Measurements from ENCODE around the gene UNC13A. TPM values are rescaled to one million over a fixed set of nuclear protein-coding genes. Genes with fewer than 3 reads are reported as not detected.

Gene UNC13A
- total RNA-seq, 1 experiment from 2014 or later: under 0.01 TPM

DNA sequence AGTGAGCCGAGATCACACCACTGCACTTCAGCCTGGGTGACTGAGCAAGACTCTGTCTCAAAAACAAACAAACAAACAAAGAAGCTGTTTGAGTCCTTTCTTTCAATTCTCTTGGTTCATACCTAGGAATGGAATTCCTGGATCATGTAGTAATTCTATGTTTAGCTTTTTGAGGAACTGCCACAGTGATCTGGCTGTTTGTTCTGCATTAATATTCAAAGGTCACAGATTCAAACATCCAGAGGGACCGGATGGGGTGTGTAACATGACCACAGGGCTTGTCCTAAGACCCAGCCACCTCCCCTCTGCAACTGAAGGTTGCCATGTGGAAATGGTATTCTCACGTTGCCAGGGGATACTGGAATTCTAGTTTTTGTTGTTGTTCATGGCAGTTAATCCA, 122.5 kb downstream of the UNC13A start:
- no peak overlapping the region for H3K4me3 ChIP-seq (ENCODE audit: low read length)
- no peak overlapping the region for H3K4me2 ChIP-seq (ENCODE audit: low read depth, low read length, poor library complexity, severe bottlenecking)
- H3K79me2 ChIP-seq (ENCODE audit: low read length): no peaks in the 10 kb centered on the region
- H2AFZ ChIP-seq (ENCODE audit: low read length): no peak overlapping the region
- H3K36me3 ChIP-seq (ENCODE audit: insufficient read depth, low read length): peaks cover 11% of the 10 kb centered on the region
- DNase-seq: no peak
- no peaks in the 10 kb centered on the region for H3K27me3 ChIP-seq (ENCODE audit: low read length)
- H3K9me2 ChIP-seq (replicated peaks; ENCODE audit: insufficient read depth, low read length): no peaks in the 10 kb centered on the region
- no peak overlapping the region for H3K9ac ChIP-seq (ENCODE audit: low read length)
- no peaks in the 10 kb centered on the region for H3K9me3 ChIP-seq (ENCODE audit: low read length)
- H3K27ac ChIP-seq (ENCODE audit: low read length): no peak overlapping the region
- no peaks in the 10 kb centered on the region for H3K4me1 ChIP-seq (ENCODE audit: low read length)
- no peaks in the 10 kb centered on the region for H4K20me1 ChIP-seq (ENCODE audit: insufficient read depth, low read depth, low read length)

DNA sequence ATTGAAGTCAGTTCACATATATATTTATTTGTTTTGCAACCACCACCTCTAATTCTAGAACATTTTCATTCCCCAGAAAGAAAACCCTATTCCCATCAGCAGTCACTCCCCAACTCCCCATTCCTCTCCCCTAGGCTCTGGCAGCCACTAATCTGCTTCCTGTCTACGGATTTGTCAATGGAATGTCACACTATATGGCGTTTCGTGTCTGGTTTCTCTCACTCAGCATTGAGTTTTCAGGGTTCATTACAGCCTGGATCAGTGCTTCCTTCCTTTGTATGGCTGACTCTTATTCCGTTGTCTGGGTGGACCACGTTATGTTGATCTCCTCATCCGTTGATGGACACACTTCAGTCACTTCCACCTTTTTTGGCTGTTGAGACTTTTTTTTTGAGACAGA, 123.4 kb downstream of the UNC13A start:
- Histone ChIP-seq H3K9me3 (ENCODE audit: low read length) (no peaks in the 10 kb centered on the region), H3K9me2 (replicated peaks; ENCODE audit: insufficient read depth, low read length) (no peaks in the 10 kb centered on the region), H3K4me3 (ENCODE audit: low read length) (no peak overlapping the region), H3K79me2 (ENCODE audit: low read length) (no peaks in the 10 kb centered on the region), H3K36me3 (ENCODE audit: insufficient read depth, low read length) (peaks cover 11% of the 10 kb centered on the region), H3K4me2 (ENCODE audit: low read depth, low read length, poor library complexity, severe bottlenecking) (no peak overlapping the region), H4K20me1 (ENCODE audit: insufficient read depth, low read depth, low read length) (no peaks in the 10 kb centered on the region), H3K27me3 (ENCODE audit: low read length) (no peaks in the 10 kb centered on the region), H3K9ac (ENCODE audit: low read length) (no peak overlapping the region), H3K27ac (ENCODE audit: low read length) (no peak overlapping the region), H2AFZ (ENCODE audit: low read length) (no peak overlapping the region), H3K4me1 (ENCODE audit: low read length) (no peaks in the 10 kb centered on the region)
- DNase-seq: no peak

DNA sequence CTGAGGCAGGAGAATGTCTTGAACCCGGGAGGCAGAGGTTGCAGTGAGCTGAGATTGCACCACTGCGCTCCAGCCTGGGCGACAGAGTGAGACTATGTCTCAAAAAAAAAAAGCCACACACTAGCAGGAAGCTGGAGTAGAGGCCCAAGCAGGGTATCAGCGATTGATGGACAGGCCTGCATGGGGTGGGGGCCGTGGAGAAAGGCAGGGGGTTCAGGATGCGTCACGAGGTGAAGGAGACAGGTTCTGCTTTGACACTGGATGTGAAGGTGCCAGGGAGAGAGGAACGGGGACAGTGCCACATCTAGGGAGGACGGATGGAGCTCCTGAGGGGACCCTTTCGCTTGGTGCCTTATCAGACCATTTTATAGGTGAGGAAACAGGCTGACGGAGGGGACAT, 125.6 kb downstream of the UNC13A start:
- no peaks in the 10 kb centered on the region for H3K27me3 ChIP-seq (ENCODE audit: low read length)
- no peak overlapping the region for H3K9ac ChIP-seq (ENCODE audit: low read length)
- peaks cover under 1% of the 10 kb centered on the region; the same call in 1 of the 2 replicates for H3K79me2 ChIP-seq (ENCODE audit: low read length)
- no peak overlapping the region for H3K27ac ChIP-seq (ENCODE audit: low read length)
- H3K9me3 ChIP-seq (ENCODE audit: low read length): no peaks in the 10 kb centered on the region
- H3K4me1 ChIP-seq (ENCODE audit: low read length): no peaks in the 10 kb centered on the region
- H3K36me3 ChIP-seq (ENCODE audit: insufficient read depth, low read length): peaks cover 4% of the 10 kb centered on the region; the same call in 1 of the 2 replicates
- H4K20me1 ChIP-seq (ENCODE audit: insufficient read depth, low read depth, low read length): no peaks in the 10 kb centered on the region
- no peak overlapping the region for H2AFZ ChIP-seq (ENCODE audit: low read length)
- H3K9me2 ChIP-seq (replicated peaks; ENCODE audit: insufficient read depth, low read length): no peaks in the 10 kb centered on the region
- H3K4me2 ChIP-seq (ENCODE audit: low read depth, low read length, poor library complexity, severe bottlenecking): no peak overlapping the region
- no peak overlapping the region for H3K4me3 ChIP-seq (ENCODE audit: low read length)
- DNase-seq: no peak

DNA sequence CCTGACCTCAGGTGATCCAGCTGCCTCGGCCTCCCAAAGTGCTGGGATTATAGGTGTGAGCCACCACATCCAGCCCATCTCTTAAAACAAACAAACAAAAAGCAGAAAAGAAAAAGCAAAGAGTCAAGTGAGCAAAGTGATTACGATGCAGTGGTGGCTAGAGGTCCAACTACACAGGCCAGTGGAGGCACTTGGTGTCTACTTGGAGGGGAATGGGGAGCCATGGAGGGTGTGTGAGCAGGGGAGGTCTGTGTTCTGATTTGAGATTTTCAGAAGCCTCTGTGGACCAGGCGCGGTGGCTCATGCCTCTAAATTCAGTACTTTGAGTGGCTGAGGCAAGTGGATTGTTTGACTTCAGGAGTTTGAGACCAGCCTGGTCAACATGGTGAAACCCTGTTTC, 126.1 kb downstream of the UNC13A start:
- H2AFZ ChIP-seq (ENCODE audit: low read length): no peak overlapping the region
- H4K20me1 ChIP-seq (ENCODE audit: insufficient read depth, low read depth, low read length): no peaks in the 10 kb centered on the region
- no peaks in the 10 kb centered on the region for H3K27me3 ChIP-seq (ENCODE audit: low read length)
- H3K36me3 ChIP-seq (ENCODE audit: insufficient read depth, low read length): peaks cover 4% of the 10 kb centered on the region; the same call in 1 of the 2 replicates
- no peak overlapping the region for H3K4me3 ChIP-seq (ENCODE audit: low read length)
- no peaks in the 10 kb centered on the region for H3K9me3 ChIP-seq (ENCODE audit: low read length)
- no peak overlapping the region for H3K9ac ChIP-seq (ENCODE audit: low read length)
- DNase-seq: no peak
- no peak overlapping the region for H3K4me2 ChIP-seq (ENCODE audit: low read depth, low read length, poor library complexity, severe bottlenecking)
- peaks cover 5% of the 10 kb centered on the region for H3K79me2 ChIP-seq (ENCODE audit: low read length)
- no peak overlapping the region for H3K27ac ChIP-seq (ENCODE audit: low read length)
- H3K4me1 ChIP-seq (ENCODE audit: low read length): no peaks in the 10 kb centered on the region; the same call in 1 of the 2 replicates
- H3K9me2 ChIP-seq (replicated peaks; ENCODE audit: insufficient read depth, low read length): no peaks in the 10 kb centered on the region

DNA sequence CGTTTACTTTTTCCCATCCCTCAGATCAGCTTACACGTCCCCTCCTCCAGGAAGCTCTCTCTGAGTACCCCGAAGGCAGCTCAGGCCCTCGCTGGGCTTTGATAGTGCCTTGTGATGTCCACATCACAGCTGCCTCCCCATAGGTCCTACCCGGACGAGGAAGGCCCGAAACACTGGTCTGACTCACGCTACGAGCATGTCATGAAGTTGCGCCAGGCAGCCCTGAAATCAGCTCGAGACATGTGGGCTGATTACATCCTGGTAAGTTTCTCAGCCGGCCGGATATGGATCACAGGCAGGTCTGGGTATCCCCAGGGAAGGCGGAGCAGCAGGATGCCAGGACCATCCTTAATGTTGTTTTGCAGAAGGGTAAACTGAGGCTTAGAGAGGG, 128.0 kb downstream of the UNC13A start:
- Histone ChIP-seq H3K9me3 (ENCODE audit: low read length) (no peaks in the 10 kb centered on the region), H3K4me1 (ENCODE audit: low read length) (peaks cover 8% of the 10 kb centered on the region), H3K36me3 (ENCODE audit: insufficient read depth, low read length) (no peaks in the 10 kb centered on the region; the same call in 1 of the 2 replicates), H3K4me3 (ENCODE audit: low read length) (no peak overlapping the region), H3K27ac (ENCODE audit: low read length) (no peak overlapping the region), H3K4me2 (ENCODE audit: low read depth, low read length, poor library complexity, severe bottlenecking) (no peak overlapping the region), H4K20me1 (ENCODE audit: insufficient read depth, low read depth, low read length) (no peaks in the 10 kb centered on the region), H2AFZ (ENCODE audit: low read length) (no peak overlapping the region), H3K9me2 (replicated peaks; ENCODE audit: insufficient read depth, low read length) (no peaks in the 10 kb centered on the region), H3K79me2 (ENCODE audit: low read length) (peaks cover 20% of the 10 kb centered on the region), H3K9ac (ENCODE audit: low read length) (no peak overlapping the region), H3K27me3 (ENCODE audit: low read length) (no peaks in the 10 kb centered on the region)
- DNase-seq: no peak

DNA sequence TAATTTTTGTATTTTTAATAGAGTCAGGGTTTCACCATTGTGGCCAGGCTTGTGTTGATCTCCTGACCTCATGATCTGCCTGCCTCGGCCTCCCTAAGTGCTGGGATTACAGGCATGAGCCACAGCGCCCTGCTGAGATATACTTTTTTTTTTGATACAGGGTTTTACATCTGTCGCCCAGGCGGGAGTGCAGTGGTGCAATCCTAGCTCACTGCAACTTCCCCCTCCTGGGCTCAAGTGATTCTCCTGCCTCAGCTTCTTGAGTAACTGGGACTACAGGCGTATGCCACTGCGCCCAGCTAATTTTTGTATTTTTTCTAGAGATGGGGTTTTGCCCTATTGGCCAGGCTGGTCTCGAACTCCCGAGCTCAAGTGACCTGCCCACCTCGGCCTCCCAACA, 130.7 kb downstream of the UNC13A start:
- Histone ChIP-seq H2AFZ (ENCODE audit: low read length) (no peak overlapping the region), H3K9ac (ENCODE audit: low read length) (no peak overlapping the region), H3K9me3 (ENCODE audit: low read length) (no peaks in the 10 kb centered on the region), H3K4me3 (ENCODE audit: low read length) (no peak overlapping the region), H3K36me3 (ENCODE audit: insufficient read depth, low read length) (no peaks in the 10 kb centered on the region; the same call in 1 of the 2 replicates), H3K4me2 (ENCODE audit: low read depth, low read length, poor library complexity, severe bottlenecking) (no peak overlapping the region), H3K4me1 (ENCODE audit: low read length) (peaks cover 13% of the 10 kb centered on the region), H3K27me3 (ENCODE audit: low read length) (no peaks in the 10 kb centered on the region), H3K9me2 (replicated peaks; ENCODE audit: insufficient read depth, low read length) (no peaks in the 10 kb centered on the region), H4K20me1 (ENCODE audit: insufficient read depth, low read depth, low read length) (no peaks in the 10 kb centered on the region), H3K27ac (ENCODE audit: low read length) (no peak overlapping the region), H3K79me2 (ENCODE audit: low read length) (peaks cover 20% of the 10 kb centered on the region)
- no peak for DNase-seq

DNA sequence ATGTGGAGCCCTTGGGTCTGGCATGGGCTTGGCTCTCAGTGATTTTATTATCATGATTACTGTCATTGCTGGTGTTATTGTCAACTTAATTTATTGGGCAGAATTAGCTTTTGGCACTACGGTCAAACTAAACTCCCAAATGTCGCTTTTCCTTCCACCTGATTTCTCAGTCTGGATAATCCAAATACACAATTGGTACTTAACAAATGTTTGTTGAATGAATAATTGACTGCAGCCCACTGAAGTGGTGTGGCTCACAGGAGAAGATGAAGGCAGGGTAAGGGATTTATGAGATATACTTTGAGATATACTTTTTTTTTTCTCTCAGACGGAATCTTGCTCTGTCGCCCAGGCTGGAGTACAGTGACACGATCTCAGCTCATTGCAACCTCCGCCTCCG, 131.2 kb downstream of the UNC13A start:
- H3K79me2 ChIP-seq (ENCODE audit: low read length): peaks cover 20% of the 10 kb centered on the region
- H3K4me3 ChIP-seq (ENCODE audit: low read length): peak overlapping the region; percentile 89
- H3K36me3 ChIP-seq (ENCODE audit: insufficient read depth, low read length): no peaks in the 10 kb centered on the region; the same call in 1 of the 2 replicates
- H3K9ac ChIP-seq (ENCODE audit: low read length): peak overlapping the region; percentile 86
- no peak for DNase-seq
- H2AFZ ChIP-seq (ENCODE audit: low read length): no peak overlapping the region
- peak overlapping the region; percentile 71 for H3K4me2 ChIP-seq (ENCODE audit: low read depth, low read length, poor library complexity, severe bottlenecking)
- H3K4me1 ChIP-seq (ENCODE audit: low read length): peaks cover 13% of the 10 kb centered on the region
- no peaks in the 10 kb centered on the region for H3K9me3 ChIP-seq (ENCODE audit: low read length)
- no peaks in the 10 kb centered on the region for H3K27me3 ChIP-seq (ENCODE audit: low read length)
- H3K9me2 ChIP-seq (replicated peaks; ENCODE audit: insufficient read depth, low read length): no peaks in the 10 kb centered on the region
- H3K27ac ChIP-seq (ENCODE audit: low read length): no peak overlapping the region
- H4K20me1 ChIP-seq (ENCODE audit: insufficient read depth, low read depth, low read length): no peaks in the 10 kb centered on the region

DNA sequence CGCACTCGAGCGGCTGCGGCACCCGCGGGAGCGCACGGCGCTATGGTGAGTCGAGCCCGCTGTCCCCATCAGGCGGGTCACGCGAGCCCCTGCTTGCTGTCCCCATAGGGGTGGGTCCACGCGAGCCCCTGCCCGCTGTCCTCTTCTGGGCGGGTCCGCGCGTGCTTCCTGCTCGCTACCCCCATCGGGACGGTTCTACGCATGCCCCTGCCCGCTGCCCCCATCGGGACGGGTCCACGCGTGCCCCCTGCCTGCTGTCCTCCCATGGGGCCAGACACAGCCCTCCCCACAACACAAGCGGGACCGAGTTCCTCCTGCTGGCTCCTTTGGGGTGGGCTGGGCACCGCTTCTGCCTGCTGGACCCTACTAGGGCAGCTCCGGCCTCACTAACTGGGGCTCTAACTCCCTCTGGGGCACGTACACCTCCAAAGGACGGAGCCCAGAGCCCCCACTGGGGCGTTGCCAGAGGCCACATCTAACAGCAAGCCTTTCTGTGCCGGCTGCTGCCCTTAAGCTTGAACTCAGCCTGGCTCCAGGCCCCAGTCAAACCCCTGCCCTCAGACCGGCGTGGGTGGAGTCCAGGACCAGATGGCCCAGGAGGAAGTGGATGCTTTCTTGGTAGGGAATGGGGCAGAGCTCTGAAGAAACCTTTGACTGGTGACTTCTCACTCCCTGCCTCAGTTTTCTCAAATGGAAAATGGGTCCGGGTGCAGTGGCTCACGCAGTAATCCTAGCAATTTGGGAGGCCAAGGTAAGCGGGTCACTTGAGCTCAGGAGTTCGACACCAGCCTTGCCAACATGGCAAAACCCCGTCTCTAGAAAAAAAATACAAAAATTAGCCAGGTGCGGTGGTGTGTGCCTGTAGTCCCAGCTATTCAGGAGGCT, 132.0 kb downstream of the UNC13A start:
- peak overlapping the region; percentile 42; the same call in 1 of the 2 replicates for H2AFZ ChIP-seq (ENCODE audit: low read length)
- H3K79me2 ChIP-seq (ENCODE audit: low read length): peaks cover 20% of the 10 kb centered on the region
- H3K36me3 ChIP-seq (ENCODE audit: insufficient read depth, low read length): no peaks in the 10 kb centered on the region
- H4K20me1 ChIP-seq (ENCODE audit: insufficient read depth, low read depth, low read length): no peaks in the 10 kb centered on the region
- H3K9me3 ChIP-seq (ENCODE audit: low read length): no peaks in the 10 kb centered on the region
- no peaks in the 10 kb centered on the region for H3K9me2 ChIP-seq (replicated peaks; ENCODE audit: insufficient read depth, low read length)
- H3K27ac ChIP-seq (ENCODE audit: low read length): peak overlapping the region; percentile 32; the same call in 1 of the 2 replicates
- no peaks in the 10 kb centered on the region for H3K27me3 ChIP-seq (ENCODE audit: low read length)
- DNase-seq: peak; percentile 79
- peak overlapping the region; percentile 86 for H3K9ac ChIP-seq (ENCODE audit: low read length)
- H3K4me2 ChIP-seq (ENCODE audit: low read depth, low read length, poor library complexity, severe bottlenecking): peak overlapping the region; percentile 71
- peaks cover 13% of the 10 kb centered on the region for H3K4me1 ChIP-seq (ENCODE audit: low read length)
- H3K4me3 ChIP-seq (ENCODE audit: low read length): peak overlapping the region; percentile 89
